Measurements from ENCODE around the gene CCDC167. TPM values are rescaled to one million over a fixed set of nuclear protein-coding genes. Genes with fewer than 3 reads are reported as not detected.

CCDC167 gene
- polyA plus RNA-seq, 1 donor from 2014 or later, result 82.4 TPM

GRCh38 chr6:37522836-37523235 is 23.1 kb upstream of the CCDC167 start:
- no peak overlapping the region for H3K4me3 Mint-ChIP-seq
- H3K27me3 Mint-ChIP-seq, result no peaks in the 10 kb centered on the region
- peaks cover 4 to 20% (median 18%) of the 10 kb centered on the region in 3 donors for H3K4me1 Mint-ChIP-seq
- H3K36me3 Mint-ChIP-seq, result peaks cover 6% of the 10 kb centered on the region
- H3K27ac Mint-ChIP-seq, result peak overlapping the region in 1 of 3 donors; percentile 50
- H3K9me3 Mint-ChIP-seq, result peaks cover 0 to 3% (median 0%) of the 10 kb centered on the region in 3 donors

- Mint-ChIP-seq H3K4me1 (peaks cover 11 to 26% (median 15%) of the 10 kb centered on the region in 3 donors), H3K36me3 (peaks cover 6% of the 10 kb centered on the region), H3K9me3 (peaks cover 0 to 3% (median 0%) of the 10 kb centered on the region in 3 donors), H3K4me3 (peak overlapping the region in 1 of 4 donors; percentile 9), H3K27me3 (no peaks in the 10 kb centered on the region), H3K27ac (peak overlapping the region in 1 of 3 donors; percentile 62)
These were observed 22.0 kb upstream of the CCDC167 start for GRCh38 chr6:37521674-37522073.

- peaks cover 0 to 3% (median 0%) of the 10 kb centered on the region in 3 donors for H3K9me3 Mint-ChIP-seq
- H3K27me3 Mint-ChIP-seq, result peaks cover 2% of the 10 kb centered on the region
- peaks cover 19 to 32% (median 22%) of the 10 kb centered on the region in 3 donors for H3K4me1 Mint-ChIP-seq
- H3K4me3 Mint-ChIP-seq, result no peak overlapping the region
- peaks cover 6% of the 10 kb centered on the region for H3K36me3 Mint-ChIP-seq
- H3K27ac Mint-ChIP-seq, result no peak overlapping the region
These were observed 21.2 kb upstream of the CCDC167 start for GRCh38 chr6:37520926-37521325.

GRCh38 chr6:37519461-37519860 is 19.8 kb upstream of the CCDC167 start:
- Mint-ChIP-seq H3K36me3 (peaks cover 5% of the 10 kb centered on the region), H3K4me3 (no peak overlapping the region), H3K27me3 (peaks cover 3% of the 10 kb centered on the region), H3K27ac (peak overlapping the region in 2 of 3 donors; percentile 10 to 57), H3K4me1 (peaks cover 17 to 32% (median 32%) of the 10 kb centered on the region in 3 donors), H3K9me3 (peaks cover 0 to 3% (median 0%) of the 10 kb centered on the region in 3 donors)

- Mint-ChIP-seq H3K27me3 (peaks cover 3% of the 10 kb centered on the region), H3K4me3 (peak overlapping the region in 2 of 4 donors; percentile 71 to 76), H3K4me1 (peaks cover 17 to 34% (median 34%) of the 10 kb centered on the region in 3 donors), H3K36me3 (peaks cover 7% of the 10 kb centered on the region), H3K9me3 (peaks cover 0 to 3% (median 0%) of the 10 kb centered on the region in 3 donors), H3K27ac (peak overlapping the region; percentile 72 to 97 (median 93))
These were observed 18.4 kb upstream of the CCDC167 start for GRCh38 chr6:37518116-37518515.

GRCh38 chr6:37517411-37517812 is 17.7 kb upstream of the CCDC167 start:
- Mint-ChIP-seq H3K4me1 (peaks cover 17 to 30% (median 29%) of the 10 kb centered on the region in 3 donors), H3K27ac (peak overlapping the region; percentile 72 to 97 (median 93)), H3K4me3 (peak overlapping the region; percentile 33 to 76 (median 73)), H3K27me3 (peaks cover 3% of the 10 kb centered on the region), H3K9me3 (peaks cover 0 to 3% (median 0%) of the 10 kb centered on the region in 3 donors), H3K36me3 (peaks cover 7% of the 10 kb centered on the region)

- Mint-ChIP-seq H3K4me3 (peak overlapping the region; percentile 33 to 76 (median 73)), H3K27ac (peak overlapping the region; percentile 72 to 97 (median 93)), H3K9me3 (peaks cover 0 to 3% (median 0%) of the 10 kb centered on the region in 3 donors), H3K27me3 (peaks cover 3% of the 10 kb centered on the region), H3K36me3 (peaks cover 7% of the 10 kb centered on the region), H3K4me1 (peaks cover 17 to 27% (median 27%) of the 10 kb centered on the region in 3 donors)
These were observed 17.3 kb upstream of the CCDC167 start for GRCh38 chr6:37516920-37517405.

GRCh38 chr6:37516076-37516919 is 16.6 kb upstream of the CCDC167 start:
- Mint-ChIP-seq H3K4me1 (peaks cover 17 to 26% (median 26%) of the 10 kb centered on the region in 3 donors), H3K4me3 (peak overlapping the region; percentile 33 to 76 (median 73)), H3K27me3 (peaks cover 3% of the 10 kb centered on the region), H3K27ac (peak overlapping the region; percentile 72 to 97 (median 93)), H3K36me3 (peaks cover 7% of the 10 kb centered on the region), H3K9me3 (peaks cover 0 to 3% (median 0%) of the 10 kb centered on the region in 3 donors)

GRCh38 chr6:37515712-37516075 is 16.0 kb upstream of the CCDC167 start:
- Mint-ChIP-seq H3K4me3 (peak overlapping the region; percentile 33 to 76 (median 72)), H3K27ac (peak overlapping the region; percentile 72 to 97 (median 93)), H3K27me3 (peaks cover 3% of the 10 kb centered on the region), H3K9me3 (peaks cover 0 to 3% (median 0%) of the 10 kb centered on the region in 3 donors), H3K4me1 (peaks cover 17 to 26% (median 26%) of the 10 kb centered on the region in 3 donors), H3K36me3 (peaks cover 7% of the 10 kb centered on the region)

GRCh38 chr6:37514837-37515236 is 15.1 kb upstream of the CCDC167 start:
- H3K27ac Mint-ChIP-seq, result peak overlapping the region; percentile 72 to 97 (median 92)
- peak overlapping the region in 1 of 4 donors; percentile 63 for H3K4me3 Mint-ChIP-seq
- peaks cover 17 to 26% (median 26%) of the 10 kb centered on the region in 3 donors for H3K4me1 Mint-ChIP-seq
- peaks cover 7% of the 10 kb centered on the region for H3K36me3 Mint-ChIP-seq
- peaks cover 3% of the 10 kb centered on the region for H3K27me3 Mint-ChIP-seq
- peaks cover 0 to 3% (median 0%) of the 10 kb centered on the region in 3 donors for H3K9me3 Mint-ChIP-seq

- Mint-ChIP-seq H3K27ac (peak overlapping the region in 2 of 3 donors; percentile 92 to 97), H3K4me3 (no peak overlapping the region), H3K27me3 (peaks cover 3% of the 10 kb centered on the region), H3K4me1 (peaks cover 17 to 26% (median 26%) of the 10 kb centered on the region in 3 donors), H3K9me3 (peaks cover 0 to 2% (median 0%) of the 10 kb centered on the region in 3 donors), H3K36me3 (peaks cover 6% of the 10 kb centered on the region)
These were observed 14.7 kb upstream of the CCDC167 start for GRCh38 chr6:37514321-37514771.

GRCh38 chr6:37513576-37513975 is 13.9 kb upstream of the CCDC167 start:
- Mint-ChIP-seq H3K4me3 (no peak overlapping the region), H3K27ac (no peak overlapping the region), H3K9me3 (no peaks in the 10 kb centered on the region), H3K4me1 (peaks cover 17 to 26% (median 26%) of the 10 kb centered on the region in 3 donors), H3K27me3 (peaks cover 3% of the 10 kb centered on the region), H3K36me3 (peaks cover 2% of the 10 kb centered on the region)

GRCh38 chr6:37513155-37513554 is 13.5 kb upstream of the CCDC167 start:
- H3K27ac Mint-ChIP-seq, result peak overlapping the region in 1 of 3 donors; percentile 67
- no peak overlapping the region for H3K4me3 Mint-ChIP-seq
- H3K4me1 Mint-ChIP-seq, result peaks cover 17 to 29% (median 29%) of the 10 kb centered on the region in 3 donors
- peaks cover 2% of the 10 kb centered on the region for H3K36me3 Mint-ChIP-seq
- no peaks in the 10 kb centered on the region for H3K9me3 Mint-ChIP-seq
- H3K27me3 Mint-ChIP-seq, result peaks cover 3% of the 10 kb centered on the region

GRCh38 chr6:37512400-37513011 is 12.8 kb upstream of the CCDC167 start:
- Mint-ChIP-seq H3K27ac (peak overlapping the region in 1 of 3 donors; percentile 67), H3K4me3 (no peak overlapping the region), H3K4me1 (peaks cover 15 to 32% (median 27%) of the 10 kb centered on the region in 3 donors), H3K9me3 (no peaks in the 10 kb centered on the region), H3K36me3 (peaks cover 2% of the 10 kb centered on the region), H3K27me3 (peaks cover 3% of the 10 kb centered on the region)

All from IgD-negative memory B cell (primary cell).